Activated naive CD4-positive, alpha-beta T cell treated with anti-CD3 and anti-CD28 coated beads, Interleukin-2, amount 50 U/mL, for 24 hours (primary cell): Measurements from ENCODE around the gene GIMAP8.

ENCODE experiments used
- H3K27ac Mint-ChIP-seq: one replicate; pipeline ENCODE4 v1.8.0; 2021; ENCODE audit warnings: mild to moderate bottlenecking, mixed read lengths
- H3K27me3 Mint-ChIP-seq: one replicate; pipeline ENCODE4 v1.8.0; 2021; ENCODE audit warnings: mixed read lengths
- H3K36me3 Mint-ChIP-seq: one replicate; pipeline ENCODE4 v1.8.0; 2021; ENCODE audit warnings: mixed read lengths
- H3K4me1 Mint-ChIP-seq: one replicate; pipeline ENCODE4 v1.8.0; 2021; ENCODE audit warnings: mixed read lengths
- H3K4me3 Mint-ChIP-seq: one replicate; pipeline ENCODE4 v1.8.0; 2021; ENCODE audit warnings: mild to moderate bottlenecking, mixed read lengths
- H3K9me3 Mint-ChIP-seq: one replicate; pipeline ENCODE4 v1.8.0; 2021; ENCODE audit warnings: mixed read lengths

The GIMAP8 gene

GRCh38 chr7:150408393-150409299 lies 41.8 kb upstream of the GIMAP8 start:
- Mint-ChIP-seq H3K27ac (peak overlapping the region; percentile 85), H3K4me3 (peak overlapping the region; percentile 1), H3K4me1 (peaks cover 39% of the 10 kb centered on the region), H3K27me3 (no peaks in the 10 kb centered on the region), H3K9me3 (no peaks in the 10 kb centered on the region), H3K36me3 (peaks cover 7% of the 10 kb centered on the region)

GRCh38 chr7:150409300-150410030 lies 41.0 kb upstream of the GIMAP8 start:
- Mint-ChIP-seq H3K36me3 (peaks cover 7% of the 10 kb centered on the region), H3K9me3 (no peaks in the 10 kb centered on the region), H3K4me1 (peaks cover 32% of the 10 kb centered on the region), H3K27ac (peak overlapping the region; percentile 85), H3K27me3 (no peaks in the 10 kb centered on the region), H3K4me3 (no peak overlapping the region)

GRCh38 chr7:150410131-150410530 lies 40.3 kb upstream of the GIMAP8 start:
- H3K27ac Mint-ChIP-seq, result peak overlapping the region; percentile 30
- H3K27me3 Mint-ChIP-seq, result no peaks in the 10 kb centered on the region
- H3K4me3 Mint-ChIP-seq, result no peak overlapping the region
- peaks cover 32% of the 10 kb centered on the region for H3K4me1 Mint-ChIP-seq
- H3K9me3 Mint-ChIP-seq, result no peaks in the 10 kb centered on the region
- peaks cover 7% of the 10 kb centered on the region for H3K36me3 Mint-ChIP-seq

GRCh38 chr7:150410680-150411346 lies 39.6 kb upstream of the GIMAP8 start:
- H3K27me3 Mint-ChIP-seq, result no peaks in the 10 kb centered on the region
- H3K27ac Mint-ChIP-seq, result peak overlapping the region; percentile 38
- H3K9me3 Mint-ChIP-seq, result no peaks in the 10 kb centered on the region
- no peak overlapping the region for H3K4me3 Mint-ChIP-seq
- H3K36me3 Mint-ChIP-seq, result peaks cover 7% of the 10 kb centered on the region
- H3K4me1 Mint-ChIP-seq, result peaks cover 29% of the 10 kb centered on the region

- no peaks in the 10 kb centered on the region for H3K27me3 Mint-ChIP-seq
- no peak overlapping the region for H3K4me3 Mint-ChIP-seq
- peaks cover 21% of the 10 kb centered on the region for H3K4me1 Mint-ChIP-seq
- H3K36me3 Mint-ChIP-seq, result peaks cover 7% of the 10 kb centered on the region
- H3K9me3 Mint-ChIP-seq, result no peaks in the 10 kb centered on the region
- peak overlapping the region; percentile 43 for H3K27ac Mint-ChIP-seq
Observed at GRCh38 chr7:150411606-150412005, 38.8 kb upstream of the GIMAP8 start.

- peaks cover 17% of the 10 kb centered on the region for H3K4me1 Mint-ChIP-seq
- H3K27ac Mint-ChIP-seq, result peak overlapping the region; percentile 43
- no peaks in the 10 kb centered on the region for H3K27me3 Mint-ChIP-seq
- H3K4me3 Mint-ChIP-seq, result no peak overlapping the region
- H3K36me3 Mint-ChIP-seq, result peaks cover 6% of the 10 kb centered on the region
- no peaks in the 10 kb centered on the region for H3K9me3 Mint-ChIP-seq
Observed at GRCh38 chr7:150412016-150412415, 38.4 kb upstream of the GIMAP8 start.

- no peaks in the 10 kb centered on the region for H3K9me3 Mint-ChIP-seq
- H3K4me1 Mint-ChIP-seq, result peaks cover 14% of the 10 kb centered on the region
- no peaks in the 10 kb centered on the region for H3K27me3 Mint-ChIP-seq
- peaks cover 4% of the 10 kb centered on the region for H3K36me3 Mint-ChIP-seq
- no peak overlapping the region for H3K27ac Mint-ChIP-seq
- no peak overlapping the region for H3K4me3 Mint-ChIP-seq
Observed at GRCh38 chr7:150412518-150413488, 37.6 kb upstream of the GIMAP8 start.

GRCh38 chr7:150413640-150414081 lies 36.8 kb upstream of the GIMAP8 start:
- no peak overlapping the region for H3K27ac Mint-ChIP-seq
- peaks cover 4% of the 10 kb centered on the region for H3K36me3 Mint-ChIP-seq
- H3K4me1 Mint-ChIP-seq, result peaks cover 11% of the 10 kb centered on the region
- H3K4me3 Mint-ChIP-seq, result no peak overlapping the region
- no peaks in the 10 kb centered on the region for H3K27me3 Mint-ChIP-seq
- no peaks in the 10 kb centered on the region for H3K9me3 Mint-ChIP-seq

- H3K27ac Mint-ChIP-seq, result no peak overlapping the region
Observed at GRCh38 chr7:150415161-150416153, 35.0 kb upstream of the GIMAP8 start.

GRCh38 chr7:150417239-150417638 lies 33.2 kb upstream of the GIMAP8 start:
- Mint-ChIP-seq H3K4me3 (no peak overlapping the region), H3K9me3 (no peaks in the 10 kb centered on the region), H3K4me1 (peaks cover 21% of the 10 kb centered on the region), H3K36me3 (peaks cover 2% of the 10 kb centered on the region), H3K27me3 (no peaks in the 10 kb centered on the region), H3K27ac (no peak overlapping the region)

More at GRCh38 chr7:150415161-150416153, 35.0 kb upstream of the GIMAP8 start:
- Mint-ChIP-seq H3K4me1 (peaks cover 12% of the 10 kb centered on the region), H3K9me3 (no peaks in the 10 kb centered on the region), H3K4me3 (no peak overlapping the region), H3K36me3 (peaks cover 1% of the 10 kb centered on the region), H3K27me3 (no peaks in the 10 kb centered on the region)

- H3K4me3 Mint-ChIP-seq, result no peak overlapping the region
- H3K27ac Mint-ChIP-seq, result no peak overlapping the region
- no peaks in the 10 kb centered on the region for H3K27me3 Mint-ChIP-seq
- H3K9me3 Mint-ChIP-seq, result no peaks in the 10 kb centered on the region
- peaks cover 2% of the 10 kb centered on the region for H3K36me3 Mint-ChIP-seq
- H3K4me1 Mint-ChIP-seq, result peaks cover 20% of the 10 kb centered on the region
Observed at GRCh38 chr7:150417863-150418262, 32.6 kb upstream of the GIMAP8 start.

GRCh38 chr7:150420242-150420641 lies 30.2 kb upstream of the GIMAP8 start:
- Mint-ChIP-seq H3K4me3 (no peak overlapping the region), H3K36me3 (peaks cover 2% of the 10 kb centered on the region), H3K9me3 (no peaks in the 10 kb centered on the region), H3K27me3 (no peaks in the 10 kb centered on the region), H3K4me1 (peaks cover 13% of the 10 kb centered on the region), H3K27ac (peak overlapping the region; percentile 43)

- Mint-ChIP-seq H3K27me3 (no peaks in the 10 kb centered on the region), H3K27ac (peak overlapping the region; percentile 85), H3K4me3 (peak overlapping the region; percentile 72), H3K9me3 (no peaks in the 10 kb centered on the region), H3K4me1 (peaks cover 13% of the 10 kb centered on the region), H3K36me3 (peaks cover 2% of the 10 kb centered on the region)
Observed at GRCh38 chr7:150420987-150421674, 29.3 kb upstream of the GIMAP8 start.
